Measurements from ENCODE around the gene DDIT3. TPM values are rescaled to one million over a fixed set of nuclear protein-coding genes. Genes with fewer than 3 reads are reported as not detected.
A peak's percentile ranks its signal among the peaks of the same experiment; 100 is the strongest.
"Not testable (repeated sequence)": the region's sequence is repeated elsewhere in the genome, so short reads cannot be mapped to it uniquely, and the experiment has no call there.

DDIT3 gene
- total RNA-seq, 1 experiment from 2014 or later = 14.1 TPM

DNA sequence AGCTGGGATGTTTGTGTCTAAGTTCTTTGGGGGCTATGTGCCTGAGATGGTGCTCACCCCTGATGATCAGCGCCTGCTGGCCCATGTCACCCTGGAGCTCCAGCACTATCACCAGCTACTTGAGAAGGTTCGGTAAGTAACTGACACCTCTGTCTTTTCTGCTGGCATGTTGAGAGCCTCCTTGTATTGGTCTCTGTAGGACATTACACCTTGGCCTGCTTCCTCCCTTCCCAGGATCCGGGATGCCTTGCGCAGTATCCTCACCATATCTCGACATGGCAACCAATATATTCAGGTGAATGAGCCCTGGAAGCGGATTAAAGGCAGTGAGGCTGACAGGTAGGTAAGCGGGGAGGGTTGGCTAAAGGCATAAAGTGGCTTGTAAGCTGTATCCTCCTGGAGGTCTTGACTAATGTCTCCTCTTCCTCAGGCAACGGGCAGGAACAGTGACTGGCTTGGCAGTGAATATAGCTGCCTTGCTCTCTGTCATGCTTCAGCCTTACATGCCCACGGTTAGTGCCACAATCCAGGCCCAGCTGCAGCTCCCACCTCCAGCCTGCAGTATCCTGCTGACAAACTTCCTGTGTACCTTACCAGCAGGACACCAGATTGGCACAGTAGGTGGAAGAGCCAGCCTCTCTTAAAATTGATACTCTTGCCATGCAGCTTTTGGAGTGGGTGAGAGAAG lies 5.5 kb downstream of the DDIT3 start:
- Histone ChIP-seq H3K4ac (ENCODE audit: low read depth, low read length) (no peak overlapping the region), H3K4me2 (ENCODE audit: insufficient read depth, insufficient read length, low read length) (no peak overlapping the region), H3K79me1 (ENCODE audit: insufficient read depth, low read depth, low read length, poor library complexity, severe bottlenecking) (no peaks in the 10 kb centered on the region), H3K9ac (ENCODE audit: extremely low read depth, insufficient read length, low read length) (no peak overlapping the region), H3K23me2 (ENCODE audit: insufficient read length, low read depth, low read length, poor library complexity, severe bottlenecking) (peaks cover 7% of the 10 kb centered on the region), H3K56ac (ENCODE audit: insufficient read length, low read depth, low read length) (no peak overlapping the region), H3K4me1 (ENCODE audit: insufficient read depth, low read length) (no peaks in the 10 kb centered on the region; the same call in 1 of the 2 replicates), H2AFZ (ENCODE audit: low read length) (no peak overlapping the region), H2AK5ac (ENCODE audit: insufficient read length, low read length) (no peak overlapping the region), H2BK5ac (ENCODE audit: insufficient read length, low read length) (no peak overlapping the region), H3T11ph (ENCODE audit: low read length) (no peak overlapping the region), H3K27ac (ENCODE audit: insufficient read length, low read depth, low read length) (no peak overlapping the region), H3K23ac (ENCODE audit: insufficient read length, low read depth, low read length) (no peak overlapping the region), H2BK120ac (ENCODE audit: low read depth, low read length, poor library complexity, severe bottlenecking) (no peak overlapping the region), H3K9me3 (ENCODE audit: control insufficient read depth, low read depth, low read length) (no peaks in the 10 kb centered on the region), H3K18ac (ENCODE audit: insufficient read length, low read depth, low read length) (no peak overlapping the region), H3K27me3 (ENCODE audit: insufficient read depth, low read length) (no peaks in the 10 kb centered on the region), H3K14ac (ENCODE audit: insufficient read depth, low read length) (no peak overlapping the region), H4K20me1 (ENCODE audit: control insufficient read depth, insufficient read depth, insufficient read length) (no peaks in the 10 kb centered on the region), H2BK15ac (ENCODE audit: low read depth, low read length) (no peak overlapping the region), H4K8ac (replicated peaks; ENCODE audit: insufficient read length, low read depth, low read length) (no peak overlapping the region), H2BK12ac (ENCODE audit: insufficient read length, low read depth, low read length) (no peak overlapping the region), H3K79me2 (ENCODE audit: insufficient read depth, low read length) (0 out of 2 replicates have a peak, but pooled peaks cover 1% of the 10 kb centered on the region), H2BK20ac (ENCODE audit: low read depth, low read length, poor library complexity, severe bottlenecking) (no peak overlapping the region), H4K5ac (ENCODE audit: insufficient read length, low read depth, low read length) (no peak overlapping the region), H4K91ac (ENCODE audit: insufficient read length, low read depth, low read length) (no peak overlapping the region)
- no CpG with 5 or more reads among the region's 9 CpGs for WGBS (ENCODE audit: extremely low coverage, insufficient read length, low lambda C conversion rate)
- Mint-ChIP-seq H3K27ac (peak overlapping the region; percentile 28 to 53 (median 31); a peak in 2 of 7 replicates), H3K9me3 (no peaks in the 10 kb centered on the region), H3K4me1 (peaks cover 12 to 16% of the 10 kb centered on the region in 2 experiments), H3K4me3 (no peak overlapping the region), H3K27me3 (ENCODE audit: low read depth) (0 out of 2 replicates have a peak, but pooled peaks cover 2% of the 10 kb centered on the region), H3K36me3 (ENCODE audit: insufficient read depth in 1 of 3, low read depth in 3 of 3) (peaks cover 71 to 91% (median 77%) of the 10 kb centered on the region in 3 experiments)
- TF ChIP-seq CTCF (conservative IDR thresholded peaks at IDR 0.05) = no peak
- no peak for DNase-seq

GRCh38 chr12:57514246-57514645 lies 6.1 kb downstream of the DDIT3 start:
- peaks cover 10 to 14% of the 10 kb centered on the region in 2 experiments for H3K4me1 Mint-ChIP-seq
- not testable (repeated sequence) for H3K56ac ChIP-seq (ENCODE audit: insufficient read length, low read depth, low read length); H3K9me3 Mint-ChIP-seq; H2BK120ac ChIP-seq (ENCODE audit: low read depth, low read length, poor library complexity, severe bottlenecking); H3K23me2 ChIP-seq (ENCODE audit: insufficient read length, low read depth, low read length, poor library complexity, severe bottlenecking); H3K79me1 ChIP-seq (ENCODE audit: insufficient read depth, low read depth, low read length, poor library complexity, severe bottlenecking); H3K4me1 ChIP-seq (ENCODE audit: insufficient read depth, low read length); H3K23ac ChIP-seq (ENCODE audit: insufficient read length, low read depth, low read length); DNase-seq; H2AFZ ChIP-seq (ENCODE audit: low read length); H2AK5ac ChIP-seq (ENCODE audit: insufficient read length, low read length); H4K8ac ChIP-seq (replicated peaks; ENCODE audit: insufficient read length, low read depth, low read length); H3K27me3 Mint-ChIP-seq (ENCODE audit: low read depth); H3T11ph ChIP-seq (ENCODE audit: low read length); H3K14ac ChIP-seq (ENCODE audit: insufficient read depth, low read length); H2BK15ac ChIP-seq (ENCODE audit: low read depth, low read length); H3K27ac ChIP-seq (ENCODE audit: insufficient read length, low read depth, low read length); H3K27me3 ChIP-seq (ENCODE audit: insufficient read depth, low read length); H3K4me3 Mint-ChIP-seq; H3K79me2 ChIP-seq (ENCODE audit: insufficient read depth, low read length); H2BK12ac ChIP-seq (ENCODE audit: insufficient read length, low read depth, low read length); H2BK20ac ChIP-seq (ENCODE audit: low read depth, low read length, poor library complexity, severe bottlenecking); H3K9ac ChIP-seq (ENCODE audit: extremely low read depth, insufficient read length, low read length); H3K9me3 ChIP-seq (ENCODE audit: control insufficient read depth, low read depth, low read length); H4K5ac ChIP-seq (ENCODE audit: insufficient read length, low read depth, low read length); H3K4me2 ChIP-seq (ENCODE audit: insufficient read depth, insufficient read length, low read length); H2BK5ac ChIP-seq (ENCODE audit: insufficient read length, low read length); H3K4ac ChIP-seq (ENCODE audit: low read depth, low read length); H3K18ac ChIP-seq (ENCODE audit: insufficient read length, low read depth, low read length); H4K20me1 ChIP-seq (ENCODE audit: control insufficient read depth, insufficient read depth, insufficient read length); H4K91ac ChIP-seq (ENCODE audit: insufficient read length, low read depth, low read length)
- H3K27ac Mint-ChIP-seq = peak overlapping the region in 2 of 3 experiments; percentile 10 to 31; a peak in 1 of 7 replicates
- peaks cover 74 to 94% (median 82%) of the 10 kb centered on the region in 3 experiments for H3K36me3 Mint-ChIP-seq (ENCODE audit: insufficient read depth in 1 of 3, low read depth in 3 of 3)
- no CpG with 5 or more reads among the region's 9 CpGs for WGBS (ENCODE audit: extremely low coverage, insufficient read length, low lambda C conversion rate)

Measured in H9 (cell line).